GM13976 (cell line): Measurements from ENCODE around the gene HECW1.
"Not testable (repeated sequence)": the region's sequence is repeated elsewhere in the genome, so short reads cannot be mapped to it uniquely, and the experiment has no call there.

ENCODE experiments used
- DNase-seq: peaks from one replicate; pipeline ENCODE4 v3.0.0; 2012; ENCODE audit warnings: low spot score
- CTCF ChIP-seq: IDR thresholded peaks from 2 replicates; pipeline ENCODE4 v1.5.1; 2012; ENCODE audit warnings: borderline replicate concordance, mild to moderate bottlenecking; ENCODE audit not compliant: insufficient read depth; ENCODE audit errors: extremely low read depth, missing control alignments, control extremely low read depth
- in situ Hi-C: fragments of 300-500 bp; cut with MboI; formaldehyde crosslinking; loops from one replicate; pipeline ENCODE4 v1.12.0; 2022; ENCODE audit warnings: low sequenced_read_pairs, mixed read lengths, inconsistent platforms; ENCODE audit not compliant: unreplicated experiment

Gene HECW1

GRCh38 chr7:43135129-43135528 lies 22.7 kb downstream of the HECW1 start:
- in situ Hi-C loops, result no loop called here
- DNase-seq, result no peak
- no peak for TF ChIP-seq CTCF

- in situ Hi-C loops, result no loop called here
- no peak for TF ChIP-seq CTCF
- no peak for DNase-seq
Observed at GRCh38 chr7:43136064-43136463, 23.6 kb downstream of the HECW1 start.

DNA sequence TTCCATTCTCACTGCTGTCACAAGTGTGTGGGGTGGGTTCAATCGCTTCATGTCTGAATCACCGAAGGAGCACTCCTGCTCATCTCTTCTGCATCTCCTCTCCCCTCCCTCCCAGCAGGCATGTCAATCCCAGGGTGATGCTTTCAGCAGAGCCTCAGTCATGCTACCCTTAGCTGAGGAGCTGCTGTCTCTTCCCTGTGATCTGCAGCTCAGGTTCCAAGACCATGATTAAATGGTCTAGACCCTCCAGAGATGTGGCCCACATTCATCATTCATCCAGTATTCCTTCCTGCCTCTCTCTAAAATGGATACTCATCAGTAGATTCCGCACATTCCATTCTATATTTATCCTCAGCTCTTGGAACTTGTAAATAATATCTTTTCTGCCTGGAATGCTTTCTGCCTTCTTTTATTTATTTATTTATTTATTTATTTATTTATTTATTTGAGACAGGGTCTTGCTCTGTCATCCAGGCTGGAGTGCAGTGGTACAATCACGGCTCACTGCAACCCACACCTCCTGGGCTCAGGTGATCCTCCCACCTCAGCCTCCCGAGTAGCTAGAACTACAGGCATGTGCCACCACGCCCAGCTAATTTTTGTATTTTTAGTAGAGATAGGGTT lies 24.8 kb downstream of the HECW1 start:
- in situ Hi-C loops, DNase-seq: not testable (repeated sequence)

- in situ Hi-C loops, result no loop called here
- DNase-seq, result no peak
- TF ChIP-seq CTCF, result no peak
Observed at GRCh38 chr7:43137811-43138210, 25.4 kb downstream of the HECW1 start.

GRCh38 chr7:43138710-43139109 lies 26.3 kb downstream of the HECW1 start:
- DNase-seq, result no peak
- in situ Hi-C loops, result no loop called here
- no peak for TF ChIP-seq CTCF

DNA sequence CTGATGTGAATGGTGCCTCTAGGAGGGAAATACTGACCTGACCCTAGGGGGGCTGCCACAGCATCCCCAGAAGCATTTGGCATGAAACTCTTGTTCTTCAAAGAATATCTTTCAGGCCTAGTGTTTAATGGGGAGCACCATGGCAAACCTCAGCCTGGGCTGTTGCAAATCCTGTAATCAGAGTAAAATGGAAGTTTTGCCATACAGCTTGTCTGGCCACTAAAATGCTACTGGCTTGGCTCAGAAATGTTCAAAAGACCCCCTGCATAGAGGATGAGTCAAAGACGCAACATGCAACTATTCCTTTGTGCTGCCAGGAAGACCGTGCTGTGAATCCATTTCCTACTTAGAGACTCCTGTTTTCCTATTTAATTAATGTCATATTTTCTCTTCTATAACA lies 26.7 kb downstream of the HECW1 start:
- no peak for TF ChIP-seq CTCF
- DNase-seq, result no peak
- in situ Hi-C loops, result no loop called here

DNA sequence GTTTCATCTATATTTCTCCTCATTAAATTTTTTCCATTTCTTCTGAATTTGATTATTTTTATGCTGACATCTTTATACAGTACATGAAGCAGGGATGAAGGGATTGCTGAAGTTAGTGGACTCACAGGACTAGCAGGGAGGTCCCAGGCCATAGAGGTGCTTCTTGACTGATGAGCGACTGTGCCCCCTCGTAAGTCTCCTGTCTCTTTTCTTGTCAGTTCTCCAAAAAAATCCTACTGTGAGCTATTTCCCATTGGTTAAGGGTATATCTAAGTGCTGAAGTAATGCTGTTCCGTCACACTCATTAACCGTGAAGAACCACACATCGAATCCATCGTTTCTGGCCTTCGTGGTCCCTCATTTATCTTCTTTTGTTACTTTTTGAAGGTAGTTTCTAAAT lies 27.7 kb downstream of the HECW1 start:
- no peak for TF ChIP-seq CTCF
- in situ Hi-C loops, result no loop called here

More for the DNA sequence above, 27.7 kb downstream of the HECW1 start:
- no peak for DNase-seq
